Measurements from ENCODE around the gene GABBR2. TPM values are rescaled to one million over a fixed set of nuclear protein-coding genes. Genes with fewer than 3 reads are reported as not detected.

Gene GABBR2
- total and polyA plus RNA-seq, 2 of the 8 experiments (the other 6 are each of a cell fraction or from before 2014, with no cell fraction given): 0.50 to 1.2 TPM

GRCh38 chr9:98362624-98363252 is 346.0 kb downstream of the GABBR2 start:
- FAIRE-seq: no peak
- WGBS, 2 experiments (ENCODE audit: extremely low coverage in 1 of 2, insufficient coverage in 1 of 2, insufficient read length in 1 of 2, insufficient replicate concordance in 2 of 2, low coverage in 1 of 2, low lambda C conversion rate in 2 of 2, missing lambda C conversion rate in 1 of 2): 88% methylated on average over 11 of the region's 11 CpGs; no CpG with 5 or more reads in 1 of the 2 experiments

More at GRCh38 chr9:98362624-98363252, 346.0 kb downstream of the GABBR2 start:
- peaks cover 2% of the 10 kb centered on the region; the same call in 1 of the 2 replicates for H3K23me2 ChIP-seq (ENCODE audit: low read depth, low read length)
- H2BK120ac ChIP-seq (replicated peaks; ENCODE audit: low read depth, low read length): no peak overlapping the region
- H3K14ac ChIP-seq (ENCODE audit: insufficient read length): no peak overlapping the region
- H2BK20ac ChIP-seq (ENCODE audit: low read length): no peak overlapping the region
- ChIA-PET POLR2A (ENCODE audit: partially characterized antibody) (interaction anchor here (0.6 kb wide), 1 partner anchor 69 kb away, joined by 4 read pairs; no protein-coding TSS in a partner anchor), CTCF (ENCODE audit: partially characterized antibody) (interaction anchor here (1.5 to 2.8 kb wide), 4 partner anchors 8 to 80 kb away, joined by 3 to 12 read pairs (median 4); no protein-coding TSS in a partner anchor)
- H4K5ac ChIP-seq (ENCODE audit: insufficient read length, low read depth, low read length): no peak overlapping the region
- no peak overlapping the region for H3K56ac ChIP-seq (replicated peaks; ENCODE audit: insufficient read length, low read depth, low read length)
- no peak overlapping the region for H4K8ac ChIP-seq (ENCODE audit: extremely low read depth, insufficient read depth, low read length)
- no peak overlapping the region for H2AK5ac ChIP-seq (ENCODE audit: low read depth, low read length)
- H3K18ac ChIP-seq (ENCODE audit: extremely low read depth, low read length): no peak overlapping the region
- no peak overlapping the region for H2BK12ac ChIP-seq (ENCODE audit: low read depth, low read length)
- no peak overlapping the region for H2BK5ac ChIP-seq (ENCODE audit: low read depth, low read length)
- TF ChIP-seq GABPA (IDR thresholded peaks at IDR 0.05; ENCODE audit: borderline replicate concordance, insufficient read depth, low read length) (no peak), CHD1 (IDR thresholded peaks at IDR 0.05; ENCODE audit: low read depth, low read length) (no peak), SIX5 (IDR thresholded peaks at IDR 0.05; ENCODE audit: low read depth, low read length) (no peak), TCF12 (IDR thresholded peaks at IDR 0.05; ENCODE audit: low read depth, low read length) (no peak), ASH2L (IDR thresholded peaks at IDR 0.05; ENCODE audit: low read length) (no peak)
- H3K79me1 ChIP-seq (ENCODE audit: low read depth, low read length): no peaks in the 10 kb centered on the region
- no peak overlapping the region for H3K9ac ChIP-seq (replicated peaks in 1 of 4; ENCODE audit: extremely low read depth in 1 of 4, low read depth in 3 of 4, low read length in 3 of 4)
- H3K4me1 ChIP-seq (replicated peaks in 1 of 4; ENCODE audit: control insufficient read depth in 3 of 4, insufficient read depth in 4 of 4, low read length in 3 of 4): no peaks in the 10 kb centered on the region; a peak in 1 of 7 replicates
- no peak overlapping the region for H4K91ac ChIP-seq (replicated peaks; ENCODE audit: insufficient read length, low read length)
- no peaks in the 10 kb centered on the region for H3K27me3 ChIP-seq (replicated peaks in 1 of 4; ENCODE audit: control insufficient read depth in 3 of 4, extremely low read depth in 1 of 4, insufficient read depth in 3 of 4, low read length in 3 of 4)
- no peak overlapping the region for H2BK15ac ChIP-seq (ENCODE audit: low read length)
- no peak overlapping the region for H3K4me3 ChIP-seq (ENCODE audit: extremely low read depth in 1 of 4, insufficient read depth in 2 of 4, low read depth in 3 of 4, low read length in 4 of 4)
- no peak overlapping the region for H3K4me2 ChIP-seq (ENCODE audit: insufficient read depth in 1 of 2, low read depth in 2 of 2, low read length in 2 of 2)
- no peak overlapping the region for H3K23ac ChIP-seq (ENCODE audit: insufficient read length)
- no peak overlapping the region for H3K27ac ChIP-seq (ENCODE audit: low read depth, low read length)
- H3K79me2 ChIP-seq (ENCODE audit: control insufficient read depth in 1 of 2, insufficient read depth in 2 of 2, low read length in 2 of 2): no peaks in the 10 kb centered on the region
- no peak for DNase-seq (ENCODE audit: low read depth in 1 of 2, low spot score in 2 of 2)
- no peak overlapping the region for H3K4ac ChIP-seq (replicated peaks; ENCODE audit: insufficient read length, low read depth, low read length)
- peaks cover 14 to 18% of the 10 kb centered on the region in 2 experiments for H3K9me3 ChIP-seq (ENCODE audit: insufficient read depth in 2 of 2, low read depth in 1 of 2, low read length in 1 of 2)
- H4K20me1 ChIP-seq (replicated peaks in 1 of 2; ENCODE audit: control insufficient read depth in 1 of 2, insufficient read depth in 2 of 2, low read length in 2 of 2): no peaks in the 10 kb centered on the region
- no peak overlapping the region for H2AFZ ChIP-seq (ENCODE audit: low read length)
- no peaks in the 10 kb centered on the region for H3K36me3 ChIP-seq (ENCODE audit: control insufficient read depth in 2 of 4, insufficient read depth in 4 of 4, low read length in 3 of 4)

All from H1 (cell line).